GM23338 (cell line): ENCODE data around the gene MYMX. TPM values are rescaled to one million over a fixed set of nuclear protein-coding genes. Genes with fewer than 3 reads are reported as not detected.

ENCODE experiments used
- ATAC-seq: fragments of 200-7000 bp; cut with Tn5 transposase; 3 replicates; pipeline ENCODE4 v1.9.1; 2020
- DNase-seq: peaks from one replicate; pipeline ENCODE4 v3.0.0-alpha.2; 2015; ENCODE audit warnings: low spot score
- H2AFZ ChIP-seq: fragments of 200-600 bp; sonication (generic); 2 replicates; pipeline ENCODE4 v1.8.0; 2016; ENCODE audit warnings: antibody characterized with exemption, mild to moderate bottlenecking, moderate library complexity
- H3F3A ChIP-seq: fragments of 200-600 bp; sonication (generic); replicated peaks from 2 replicates; pipeline ENCODE4 v1.8.0; 2017; ENCODE audit warnings: antibody characterized with exemption, mixed run types, low read depth
- H3K27ac ChIP-seq: fragments of 200-600 bp; sonication (generic); 2 replicates; pipeline ENCODE4 v1.6.1; 2016; ENCODE audit warnings: low read depth
- H3K27me3 ChIP-seq: fragments of 200-600 bp; sonication (generic); 2 replicates; pipeline ENCODE4 v1.8.0; 2016; ENCODE audit warnings: mild to moderate bottlenecking, mixed run types, moderate library complexity; ENCODE audit not compliant: insufficient read depth
- H3K36me3 ChIP-seq: fragments of 200-600 bp; sonication (generic); 2 replicates; pipeline ENCODE4 v1.8.0; 2016; ENCODE audit warnings: mild to moderate bottlenecking; ENCODE audit not compliant: insufficient read depth
- H3K4me1 ChIP-seq: fragments of 200-600 bp; sonication (generic); 2 replicates; pipeline ENCODE4 v1.8.0; 2016; ENCODE audit warnings: mild to moderate bottlenecking, moderate library complexity; ENCODE audit not compliant: insufficient read depth
- H3K4me2 ChIP-seq: fragments of 200-600 bp; sonication (generic); 2 replicates; pipeline ENCODE4 v1.7.1; 2017; ENCODE audit warnings: mixed run types
- H3K4me3 ChIP-seq: fragments of 200-600 bp; sonication (generic); 2 replicates; pipeline ENCODE4 v1.6.1; 2016; ENCODE audit warnings: mixed run types
- H3K79me2 ChIP-seq: fragments of 200-600 bp; sonication (generic); replicated peaks from 2 replicates; pipeline ENCODE4 v1.8.0; 2017; ENCODE audit warnings: mild to moderate bottlenecking; ENCODE audit not compliant: insufficient read depth
- H3K9me2 ChIP-seq: fragments of 200-600 bp; sonication (generic); 2 replicates; pipeline ENCODE4 v1.8.0; 2017; ENCODE audit not compliant: insufficient read depth
- H4K20me1 ChIP-seq: fragments of 200-600 bp; sonication (generic); replicated peaks from 2 replicates; pipeline ENCODE4 v1.8.0; 2017; ENCODE audit warnings: mild to moderate bottlenecking; ENCODE audit not compliant: insufficient read depth
- H3K27ac Mint-ChIP-seq: 2 replicates; pipeline ENCODE4 v1.8.0; 2020; ENCODE audit warnings: inconsistent platforms, mild to moderate bottlenecking, moderate library complexity, mixed read lengths
- H3K27me3 Mint-ChIP-seq: 3 replicates; pipeline ENCODE4 v1.8.0; 2022; ENCODE audit warnings: low read depth, mild to moderate bottlenecking, moderate library complexity, mixed read lengths, inconsistent platforms; ENCODE audit not compliant: insufficient read depth, poor library complexity
- H3K36me3 Mint-ChIP-seq: 3 replicates; pipeline ENCODE4 v1.8.0; 2021; ENCODE audit warnings: low read depth, mild to moderate bottlenecking, inconsistent platforms, moderate library complexity, mixed read lengths
- H3K4me1 Mint-ChIP-seq: 3 replicates; pipeline ENCODE4 v1.8.0; 2020; ENCODE audit warnings: mild to moderate bottlenecking, inconsistent platforms, mixed read lengths
- H3K4me3 Mint-ChIP-seq: 3 replicates; pipeline ENCODE4 v1.8.0; 2021; ENCODE audit warnings: moderate library complexity, mild to moderate bottlenecking, inconsistent platforms, mixed read lengths
- H3K9me3 Mint-ChIP-seq: 3 replicates; pipeline ENCODE4 v1.8.0; 2020; ENCODE audit warnings: moderate library complexity, mild to moderate bottlenecking, inconsistent platforms, mixed read lengths
- CREB1 ChIP-seq: fragments of 250-450 bp; sonication (Bioruptor Pico); IDR thresholded peaks from 2 replicates; pipeline ENCODE4 v1.5.0; 2020; ENCODE audit warnings: low read depth, mild to moderate bottlenecking, moderate library complexity
- CTCF ChIP-seq, 2 experiments: fragments of 200-600 bp in 1 of 2; sonication (generic) in 1 of 2; conservative IDR thresholded peaks; 2 replicates each; pipeline versions ENCODE4 v1.5.1 to v1.6.1; 2016 to 2017; ENCODE audit warnings: antibody characterized with exemption in 2 of 2, low read depth in 2 of 2, mild to moderate bottlenecking in 2 of 2, moderate library complexity in 1 of 2
- ETS1 ChIP-seq: IDR thresholded peaks from 2 replicates; pipeline ENCODE4 v1.6.1; 2016; ENCODE audit warnings: antibody characterized with exemption
- EZH2 ChIP-seq: fragments of 200-600 bp; sonication (generic); IDR thresholded peaks from one replicate; pipeline ENCODE4 v1.8.0; 2017; ENCODE audit warnings: antibody characterized with exemption, mild to moderate bottlenecking, low read depth; ENCODE audit not compliant: unreplicated experiment
- STAT1 ChIP-seq: IDR thresholded peaks from one replicate; pipeline ENCODE4 v1.6.1; 2016; ENCODE audit warnings: antibody characterized with exemption; ENCODE audit not compliant: unreplicated experiment
- ZNF114 ChIP-seq: fragments of 250-450 bp; sonication (Bioruptor Pico); IDR thresholded peaks from 2 replicates; pipeline ENCODE4 v1.5.0; 2020; ENCODE audit warnings: mild to moderate bottlenecking, moderate library complexity
- ZNF331 ChIP-seq: fragments of 250-450 bp; sonication (Bioruptor Pico); IDR thresholded peaks from 2 replicates; pipeline ENCODE4 v1.5.0; 2020; ENCODE audit warnings: low read depth, mild to moderate bottlenecking, moderate library complexity
- polyA plus RNA-seq: library from polyadenylated mRNA; unstranded; fragments of >200 nt; fragmentation: Nextera tagmentation; extraction: Ambion mirVana; gene quantifications from 2 replicates; pipeline ENCODE4 v1.2.1, GENCODE V29; 2016
- total RNA-seq: library from RNA; depleted of rRNA; stranded (reverse); fragments of >200 nt; shearing (Covaris generic); gene quantifications from 2 replicates; pipeline ENCODE4 v1.2.3, GENCODE V29; 2014
- TF ChIP-seq, protein P1 (sequence below): IDR thresholded peaks from one replicate; pipeline ENCODE4 v1.6.1; 2018; ENCODE audit warnings: antibody characterized with exemption; ENCODE audit not compliant: unreplicated experiment

Gene MYMX
- total and polyA plus RNA-seq, 2 experiments from 2014 or later = 2.8 to 7.1 TPM

DNA sequence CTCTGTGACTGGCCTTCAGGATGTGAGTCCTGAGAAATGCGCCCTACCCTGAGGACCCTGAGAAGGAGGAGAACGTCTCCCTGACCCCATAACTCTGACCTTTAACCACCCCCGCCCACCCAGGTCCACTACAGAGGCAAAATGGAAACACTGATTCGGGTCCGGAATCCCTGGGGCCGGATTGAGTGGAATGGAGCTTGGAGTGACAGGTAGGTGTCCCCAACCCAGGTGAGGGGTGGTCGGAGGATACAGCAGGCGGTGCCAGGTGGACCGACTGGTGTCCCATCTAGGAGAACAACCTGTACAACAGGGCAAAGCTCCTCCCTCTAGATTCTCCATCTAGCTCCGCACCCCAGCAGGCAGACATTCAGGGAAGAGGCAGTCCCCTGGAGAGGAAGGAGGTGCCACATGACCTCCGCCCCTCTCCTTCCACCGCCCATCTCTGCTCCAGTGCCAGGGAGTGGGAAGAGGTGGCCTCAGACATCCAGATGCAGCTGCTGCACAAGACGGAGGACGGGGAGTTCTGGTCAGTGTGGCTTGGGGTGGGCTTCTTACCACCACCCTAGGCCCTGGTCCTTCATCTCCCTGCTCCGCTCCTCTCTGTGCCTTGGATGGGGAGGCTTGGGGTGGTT is 40.5 kb upstream of the MYMX start (continued):
- TF ChIP-seq ETS1 = no peak
- TF ChIP-seq STAT1 = no peak
- no peak for TF ChIP-seq CTCF (conservative IDR thresholded peaks at IDR 0.05; ENCODE audit: low read depth in 2 of 2)
- no peak for TF ChIP-seq ZNF331 (CRISPR knock-in tag)
- TF ChIP-seq, protein P1, sequence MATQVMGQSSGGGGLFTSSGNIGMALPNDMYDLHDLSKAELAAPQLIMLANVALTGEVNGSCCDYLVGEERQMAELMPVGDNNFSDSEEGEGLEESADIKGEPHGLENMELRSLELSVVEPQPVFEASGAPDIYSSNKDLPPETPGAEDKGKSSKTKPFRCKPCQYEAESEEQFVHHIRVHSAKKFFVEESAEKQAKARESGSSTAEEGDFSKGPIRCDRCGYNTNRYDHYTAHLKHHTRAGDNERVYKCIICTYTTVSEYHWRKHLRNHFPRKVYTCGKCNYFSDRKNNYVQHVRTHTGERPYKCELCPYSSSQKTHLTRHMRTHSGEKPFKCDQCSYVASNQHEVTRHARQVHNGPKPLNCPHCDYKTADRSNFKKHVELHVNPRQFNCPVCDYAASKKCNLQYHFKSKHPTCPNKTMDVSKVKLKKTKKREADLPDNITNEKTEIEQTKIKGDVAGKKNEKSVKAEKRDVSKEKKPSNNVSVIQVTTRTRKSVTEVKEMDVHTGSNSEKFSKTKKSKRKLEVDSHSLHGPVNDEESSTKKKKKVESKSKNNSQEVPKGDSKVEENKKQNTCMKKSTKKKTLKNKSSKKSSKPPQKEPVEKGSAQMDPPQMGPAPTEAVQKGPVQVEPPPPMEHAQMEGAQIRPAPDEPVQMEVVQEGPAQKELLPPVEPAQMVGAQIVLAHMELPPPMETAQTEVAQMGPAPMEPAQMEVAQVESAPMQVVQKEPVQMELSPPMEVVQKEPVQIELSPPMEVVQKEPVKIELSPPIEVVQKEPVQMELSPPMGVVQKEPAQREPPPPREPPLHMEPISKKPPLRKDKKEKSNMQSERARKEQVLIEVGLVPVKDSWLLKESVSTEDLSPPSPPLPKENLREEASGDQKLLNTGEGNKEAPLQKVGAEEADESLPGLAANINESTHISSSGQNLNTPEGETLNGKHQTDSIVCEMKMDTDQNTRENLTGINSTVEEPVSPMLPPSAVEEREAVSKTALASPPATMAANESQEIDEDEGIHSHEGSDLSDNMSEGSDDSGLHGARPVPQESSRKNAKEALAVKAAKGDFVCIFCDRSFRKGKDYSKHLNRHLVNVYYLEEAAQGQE = no peak
- no peak for TF ChIP-seq ZNF114
- TF ChIP-seq CREB1 = no peak

GRCh38 chr6:44176762-44177509 is 39.8 kb upstream of the MYMX start:
- H3F3A ChIP-seq = no peaks in the 10 kb centered on the region
- no peaks in the 10 kb centered on the region for H3K27me3 ChIP-seq
- Mint-ChIP-seq H3K36me3 (no peaks in the 10 kb centered on the region; the same call in 2 of the 3 replicates), H3K9me3 (no peaks in the 10 kb centered on the region), H3K27ac (no peak overlapping the region), H3K4me3 (no peak overlapping the region; the same call in 2 of the 3 replicates), H3K27me3 (peaks cover 20% of the 10 kb centered on the region), H3K4me1 (peaks cover 16% of the 10 kb centered on the region)
- no peak overlapping the region for H3K27ac ChIP-seq
- H2AFZ ChIP-seq = no peak overlapping the region
- H3K4me2 ChIP-seq = no peak overlapping the region
- no peaks in the 10 kb centered on the region for H3K9me2 ChIP-seq
- no peaks in the 10 kb centered on the region for H4K20me1 ChIP-seq
- no peaks in the 10 kb centered on the region for H3K4me1 ChIP-seq
- H3K79me2 ChIP-seq = no peaks in the 10 kb centered on the region
- H3K4me3 ChIP-seq = no peak overlapping the region
- DNase-seq (no peak), ATAC-seq (no peak)
- no peaks in the 10 kb centered on the region for H3K36me3 ChIP-seq
- TF ChIP-seq, protein P1 = no peak
- TF ChIP-seq STAT1 (no peak), ETS1 (no peak), CTCF (conservative IDR thresholded peaks at IDR 0.05; ENCODE audit: low read depth in 2 of 2) (no peak), EZH2 (no peak)
